HEK293 (cell line): ENCODE results near the gene SLC8A1.

ENCODE experiments used
- CTCF ChIA-PET: fragments of 350-600 bp; formaldehyde crosslinking; extraction: SDS; loops from one replicate; lab custom pipeline; 2021; ENCODE audit warnings: antibody characterized with exemption; lab: Yijun Ruan, JAX
- POLR2A ChIA-PET: fragments of 300-600 bp; formaldehyde crosslinking; extraction: SDS; loops from one replicate; lab custom pipeline; 2020; ENCODE audit warnings: antibody characterized with exemption, inconsistent platforms; lab: Yijun Ruan, JAX
- H3K27ac ChIP-seq: fragments of 200-500 bp; sonication (Bioruptor generic); 2 replicates; pipeline ENCODE4 v1.5.1; 2014; ENCODE audit warnings: low read depth, low read length, control low read depth, inconsistent platforms; ENCODE audit errors: extremely low read depth
- H3K36me3 ChIP-seq, 2 experiments: fragments of 200-500 bp in 1 of 2; sonication (Bioruptor generic) in 1 of 2; 1 replicate in 1 of 2; 2 replicates in 1 of 2; pipeline ENCODE4 v1.5.1; 2014 to 2017; ENCODE audit warnings: inconsistent platforms in 2 of 2, low read length in 2 of 2; ENCODE audit not compliant: control insufficient read depth in 2 of 2, insufficient read depth in 1 of 2
- H3K4me1 ChIP-seq: fragments of 200-500 bp; sonication (Bioruptor generic); 2 replicates; pipeline ENCODE4 v1.5.1; 2014; ENCODE audit warnings: mild to moderate bottlenecking, low read length, inconsistent platforms; ENCODE audit not compliant: control insufficient read depth, insufficient read depth
- H3K4me3 ChIP-seq: 2 replicates; pipeline ENCODE4 v1.5.1; 2011; ENCODE audit warnings: low read depth, mild to moderate bottlenecking, control low read depth, low read length, moderate library complexity
- H3K9me3 ChIP-seq: fragments of 200-500 bp; sonication (Bioruptor generic); 2 replicates; pipeline ENCODE4 v1.5.1; 2014; ENCODE audit warnings: low read depth, low read length, inconsistent platforms; ENCODE audit not compliant: control insufficient read depth, insufficient read depth
- GLI2 ChIP-seq: fragments of 450-650 bp; formaldehyde crosslinking; IDR thresholded peaks from 2 replicates; pipeline ENCODE4; 2017; ENCODE audit warnings: missing biosample characterization, missing genetic modification characterization, low read depth, borderline replicate concordance
- GLIS1 ChIP-seq: fragments of 450-650 bp; formaldehyde crosslinking; IDR thresholded peaks from 2 replicates; pipeline ENCODE4 v1.5.1; 2016; ENCODE audit warnings: missing biosample characterization, missing genetic modification characterization
- KLF7 ChIP-seq: fragments of 450-650 bp; formaldehyde crosslinking; IDR thresholded peaks from 2 replicates; pipeline ENCODE4 v1.5.1; 2016; ENCODE audit warnings: missing biosample characterization, missing genetic modification characterization, borderline replicate concordance
- RBAK ChIP-seq: fragments of 450-650 bp; formaldehyde crosslinking; IDR thresholded peaks from 2 replicates; pipeline ENCODE4 v1.5.1; 2016; ENCODE audit warnings: missing biosample characterization, missing genetic modification characterization
- TCF7L2 ChIP-seq: IDR thresholded peaks from 2 replicates; pipeline ENCODE4 v1.6.1; 2011; ENCODE audit warnings: low read depth, mild to moderate bottlenecking, inconsistent platforms, low read length, moderate library complexity, borderline replicate concordance
- TRIM28 ChIP-seq: IDR thresholded peaks from 2 replicates; pipeline ENCODE4 v1.6.1; 2011; ENCODE audit warnings: low read length, control low read depth, borderline replicate concordance
- ZNF140 ChIP-seq: fragments of 450-650 bp; formaldehyde crosslinking; IDR thresholded peaks from 2 replicates; pipeline ENCODE4 v1.5.1; 2016; ENCODE audit warnings: missing biosample characterization, missing genetic modification characterization
- ZNF2 ChIP-seq: fragments of 450-650 bp; formaldehyde crosslinking; IDR thresholded peaks from 2 replicates; pipeline ENCODE4 v1.5.1; 2016; ENCODE audit warnings: missing biosample characterization, missing genetic modification characterization
- ZNF23 ChIP-seq: fragments of 450-650 bp; formaldehyde crosslinking; IDR thresholded peaks from 2 replicates; pipeline ENCODE4 v1.5.1; 2016; ENCODE audit warnings: missing biosample characterization, missing genetic modification characterization, borderline replicate concordance
- ZNF248 ChIP-seq: fragments of 450-650 bp; formaldehyde crosslinking; IDR thresholded peaks from 2 replicates; pipeline ENCODE4 v1.5.1; 2017; ENCODE audit warnings: missing biosample characterization, missing genetic modification characterization
- ZNF324 ChIP-seq: fragments of 450-650 bp; formaldehyde crosslinking; IDR thresholded peaks from 2 replicates; pipeline ENCODE4 v1.5.1; 2016; ENCODE audit warnings: missing biosample characterization, missing genetic modification characterization
- ZNF404 ChIP-seq: fragments of 450-650 bp; formaldehyde crosslinking; IDR thresholded peaks from 2 replicates; pipeline ENCODE4 v1.5.1; 2017; ENCODE audit warnings: missing biosample characterization, missing genetic modification characterization
- ZNF433 ChIP-seq: fragments of 450-650 bp; formaldehyde crosslinking; IDR thresholded peaks from 2 replicates; pipeline ENCODE4 v1.5.1; 2016; ENCODE audit warnings: missing biosample characterization, missing genetic modification characterization, low read depth
- ZNF510 ChIP-seq: fragments of 450-650 bp; formaldehyde crosslinking; IDR thresholded peaks from 2 replicates; pipeline ENCODE4 v1.5.1; 2018; ENCODE audit warnings: mild to moderate bottlenecking, missing genetic modification characterization, missing biosample characterization; ENCODE audit not compliant: insufficient replicate concordance
- ZNF544 ChIP-seq: fragments of 450-650 bp; formaldehyde crosslinking; IDR thresholded peaks from 2 replicates; pipeline ENCODE4 v1.5.0; 2017; ENCODE audit warnings: missing biosample characterization, missing genetic modification characterization
- ZNF621 ChIP-seq: fragments of 450-650 bp; formaldehyde crosslinking; IDR thresholded peaks from 2 replicates; pipeline ENCODE4 v1.5.1; 2017; ENCODE audit warnings: missing biosample characterization, missing genetic modification characterization
- ZNF747 ChIP-seq: fragments of 450-650 bp; formaldehyde crosslinking; IDR thresholded peaks from 2 replicates; pipeline ENCODE4 v1.5.1; 2016; ENCODE audit warnings: missing biosample characterization, missing genetic modification characterization
- ZNF792 ChIP-seq: fragments of 450-650 bp; formaldehyde crosslinking; IDR thresholded peaks from 2 replicates; pipeline ENCODE4 v1.5.1; 2016; ENCODE audit warnings: missing biosample characterization, missing genetic modification characterization
- ZSCAN23 ChIP-seq: fragments of 450-650 bp; formaldehyde crosslinking; IDR thresholded peaks from 2 replicates; pipeline ENCODE4 v1.5.1; 2016; ENCODE audit warnings: missing biosample characterization, missing genetic modification characterization
- TF ChIP-seq, protein P1 (sequence below): fragments of 450-650 bp; formaldehyde crosslinking; IDR thresholded peaks from 2 replicates; pipeline ENCODE4 v1.5.1; 2016; ENCODE audit warnings: missing biosample characterization, missing genetic modification characterization
- TF ChIP-seq, protein P2 (sequence below): fragments of 450-650 bp; formaldehyde crosslinking; IDR thresholded peaks from 2 replicates; pipeline ENCODE4 v1.5.1; 2016; ENCODE audit warnings: missing biosample characterization, missing genetic modification characterization
- TF ChIP-seq, protein P3 (sequence below): fragments of 450-650 bp; formaldehyde crosslinking; IDR thresholded peaks from 2 replicates; pipeline ENCODE4 v1.5.1; 2016; ENCODE audit warnings: missing biosample characterization, missing genetic modification characterization
- TF ChIP-seq, protein P4 (sequence below): fragments of 450-650 bp; formaldehyde crosslinking; IDR thresholded peaks from 2 replicates; pipeline ENCODE4 v1.5.1; 2016; ENCODE audit warnings: missing biosample characterization, missing genetic modification characterization
- TF ChIP-seq, protein P5 (sequence below): fragments of 450-650 bp; formaldehyde crosslinking; IDR thresholded peaks from 2 replicates; pipeline ENCODE4 v1.5.1; 2017; ENCODE audit warnings: missing biosample characterization, missing genetic modification characterization

The SLC8A1 gene

DNA sequence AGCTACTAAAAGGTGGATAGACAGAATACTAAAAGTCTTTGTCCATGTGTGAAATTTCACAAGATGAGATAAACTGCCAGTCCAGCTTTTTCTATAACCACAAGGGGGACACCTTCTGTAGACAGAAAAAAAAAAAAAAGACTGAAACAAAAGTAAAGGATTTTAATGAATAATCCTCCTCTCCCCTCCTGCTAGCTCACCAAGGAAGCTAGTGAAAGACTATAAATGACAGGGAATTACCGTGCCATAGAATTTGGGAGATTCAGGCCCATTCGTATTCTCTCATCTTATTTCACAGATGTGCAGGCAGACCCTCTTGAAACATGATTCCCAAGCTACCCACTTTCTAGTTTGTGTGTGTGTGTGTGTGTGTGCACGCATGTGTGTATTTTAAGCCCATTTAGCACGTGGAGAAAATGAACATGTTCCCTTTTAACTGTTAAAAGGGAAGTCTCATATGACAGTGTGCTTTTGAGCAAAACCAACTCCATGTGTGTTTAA, 36.3 kb upstream of the SLC8A1 start:
- TF ChIP-seq ZNF433 (tag by site-specific recombination) (no peak), ZNF404 (no peak), ZNF792 (tag by site-specific recombination) (no peak), ZNF544 (tag by site-specific recombination) (no peak), ZNF23 (tag by site-specific recombination) (no peak), TCF7L2 (no peak), TRIM28 (0 out of 2 replicates have a peak, but pooled peaks have one; percentile 8)
- TF ChIP-seq, protein P1, sequence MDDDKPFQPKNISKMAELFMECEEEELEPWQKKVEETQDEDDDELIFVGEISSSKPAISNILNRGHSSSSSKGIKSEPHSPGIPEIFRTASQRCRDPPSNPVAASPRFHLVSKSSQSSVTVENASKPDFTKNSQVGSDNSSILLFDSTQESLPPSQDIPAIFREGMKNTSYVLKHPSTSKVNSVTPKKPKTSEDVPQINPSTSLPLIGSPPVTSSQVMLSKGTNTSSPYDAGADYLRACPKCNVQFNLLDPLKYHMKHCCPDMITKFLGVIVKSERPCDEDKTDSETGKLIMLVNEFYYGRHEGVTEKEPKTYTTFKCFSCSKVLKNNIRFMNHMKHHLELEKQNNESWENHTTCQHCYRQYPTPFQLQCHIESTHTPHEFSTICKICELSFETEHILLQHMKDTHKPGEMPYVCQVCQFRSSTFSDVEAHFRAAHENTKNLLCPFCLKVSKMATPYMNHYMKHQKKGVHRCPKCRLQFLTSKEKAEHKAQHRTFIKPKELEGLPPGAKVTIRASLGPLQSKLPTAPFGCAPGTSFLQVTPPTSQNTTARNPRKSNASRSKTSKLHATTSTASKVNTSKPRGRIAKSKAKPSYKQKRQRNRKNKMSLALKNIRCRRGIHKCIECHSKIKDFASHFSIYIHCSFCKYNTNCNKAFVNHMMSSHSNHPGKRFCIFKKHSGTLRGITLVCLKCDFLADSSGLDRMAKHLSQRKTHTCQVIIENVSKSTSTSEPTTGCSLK (tag by site-specific recombination), result no peak
- H3K4me1 ChIP-seq, result no peaks in the 10 kb centered on the region
- H3K4me3 ChIP-seq, result no peak overlapping the region
- no peak overlapping the region for H3K27ac ChIP-seq
- H3K9me3 ChIP-seq, result no peaks in the 10 kb centered on the region
- H3K36me3 ChIP-seq, result no peaks in the 10 kb centered on the region
- ChIA-PET POLR2A (interaction anchor here (0.7 kb wide), 1 partner anchor 258 kb away, joined by 4 read pairs; no protein-coding TSS in a partner anchor), CTCF (interaction anchor here (0.7 to 1.6 kb wide), 3 partner anchors 17 to 664 kb away, joined by 3 to 9 read pairs (median 4); no protein-coding TSS in a partner anchor)

DNA sequence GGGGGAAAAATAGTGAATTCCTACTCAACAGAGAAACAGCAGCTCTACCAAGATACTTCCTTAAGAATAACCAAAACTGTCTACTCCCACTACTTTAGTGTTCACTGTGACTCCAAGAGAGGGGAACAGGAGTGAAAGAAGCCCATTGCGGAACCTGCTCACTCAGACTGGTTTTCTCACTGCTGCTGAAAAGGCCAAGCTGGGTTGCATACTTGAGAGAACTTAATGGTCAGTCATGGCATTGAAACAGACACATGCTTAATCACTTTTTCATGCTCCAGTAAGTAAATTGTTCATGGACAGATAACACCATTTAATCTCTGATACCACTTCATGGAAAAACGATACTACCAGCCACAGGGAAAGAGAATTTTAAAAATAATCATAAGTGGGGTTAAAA, 35.7 kb upstream of the SLC8A1 start:
- TF ChIP-seq, protein P2, sequence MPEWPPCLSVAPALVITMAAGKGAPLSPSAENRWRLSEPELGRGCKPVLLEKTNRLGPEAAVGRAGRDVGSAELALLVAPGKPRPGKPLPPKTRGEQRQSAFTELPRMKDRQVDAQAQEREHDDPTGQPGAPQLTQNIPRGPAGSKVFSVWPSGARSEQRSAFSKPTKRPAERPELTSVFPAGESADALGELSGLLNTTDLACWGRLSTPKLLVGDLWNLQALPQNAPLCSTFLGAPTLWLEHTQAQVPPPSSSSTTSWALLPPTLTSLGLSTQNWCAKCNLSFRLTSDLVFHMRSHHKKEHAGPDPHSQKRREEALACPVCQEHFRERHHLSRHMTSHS (tag by site-specific recombination), result no peak
- TF ChIP-seq ZNF433 (tag by site-specific recombination) (no peak), KLF7 (tag by site-specific recombination) (no peak), ZNF510 (tag by site-specific recombination) (no peak), ZNF747 (no peak), GLIS1 (tag by site-specific recombination) (no peak), ZSCAN23 (tag by site-specific recombination) (no peak), ZNF324 (tag by site-specific recombination) (no peak), ZNF248 (no peak)
- TF ChIP-seq, protein P3, sequence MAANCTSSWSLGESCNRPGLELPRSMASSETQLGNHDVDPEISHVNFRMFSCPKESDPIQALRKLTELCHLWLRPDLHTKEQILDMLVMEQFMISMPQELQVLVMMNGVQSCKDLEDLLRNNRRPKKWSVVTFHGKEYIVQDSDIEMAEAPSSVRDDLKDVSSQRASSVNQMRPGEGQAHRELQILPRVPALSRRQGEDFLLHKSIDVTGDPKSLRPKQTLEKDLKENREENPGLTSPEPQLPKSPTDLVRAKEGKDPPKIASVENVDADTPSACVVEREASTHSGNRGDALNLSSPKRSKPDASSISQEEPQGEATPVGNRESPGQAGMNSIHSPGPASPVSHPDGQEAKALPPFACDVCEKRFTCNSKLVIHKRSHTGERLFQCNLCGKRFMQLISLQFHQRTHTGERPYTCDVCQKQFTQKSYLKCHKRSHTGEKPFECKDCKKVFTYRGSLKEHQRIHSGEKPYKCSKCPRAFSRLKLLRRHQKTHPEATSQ (tag by site-specific recombination), result no peak
- Histone ChIP-seq H3K36me3 (no peaks in the 10 kb centered on the region), H3K4me1 (no peaks in the 10 kb centered on the region), H3K4me3 (no peak overlapping the region), H3K27ac (no peak overlapping the region), H3K9me3 (no peaks in the 10 kb centered on the region)
- ChIA-PET CTCF (interaction anchor here (0.7 to 1.6 kb wide), 3 partner anchors 17 to 664 kb away, joined by 3 to 9 read pairs (median 4); no protein-coding TSS in a partner anchor), POLR2A (interaction anchor here (0.7 kb wide), 1 partner anchor 258 kb away, joined by 4 read pairs; no protein-coding TSS in a partner anchor)

DNA sequence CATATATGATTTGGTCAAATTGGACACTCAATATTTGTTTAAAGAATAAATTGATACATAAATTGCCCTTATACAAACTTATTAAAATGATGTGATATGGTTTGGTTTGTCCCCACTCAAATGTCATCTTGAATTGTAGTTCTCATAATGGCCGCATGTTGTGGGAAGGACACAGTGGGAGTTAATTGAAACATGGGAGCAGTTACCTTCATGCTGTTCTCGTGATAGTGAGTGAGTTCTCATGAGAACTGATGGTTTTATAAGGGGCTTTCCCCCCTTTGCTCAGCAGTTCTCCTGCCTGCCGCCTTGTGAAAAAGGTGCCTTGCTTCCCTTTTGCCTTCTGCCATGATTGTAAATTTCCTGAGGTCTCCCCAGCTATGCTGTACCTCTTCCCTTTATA, 34.0 kb upstream of the SLC8A1 start:
- ChIA-PET CTCF (no interaction called here), POLR2A (no interaction called here)
- H3K36me3 ChIP-seq, result no peaks in the 10 kb centered on the region
- H3K4me3 ChIP-seq, result no peak overlapping the region
- H3K9me3 ChIP-seq, result no peaks in the 10 kb centered on the region
- H3K27ac ChIP-seq, result no peak overlapping the region
- no peaks in the 10 kb centered on the region for H3K4me1 ChIP-seq
- TF ChIP-seq GLI2 (tag by site-specific recombination) (no peak), ZNF140 (tag by site-specific recombination) (no peak), RBAK (tag by site-specific recombination) (no peak), TRIM28 (no peak), ZNF510 (tag by site-specific recombination) (no peak), ZNF2 (tag by site-specific recombination) (no peak), ZNF621 (tag by site-specific recombination) (no peak)
- TF ChIP-seq, protein P4, sequence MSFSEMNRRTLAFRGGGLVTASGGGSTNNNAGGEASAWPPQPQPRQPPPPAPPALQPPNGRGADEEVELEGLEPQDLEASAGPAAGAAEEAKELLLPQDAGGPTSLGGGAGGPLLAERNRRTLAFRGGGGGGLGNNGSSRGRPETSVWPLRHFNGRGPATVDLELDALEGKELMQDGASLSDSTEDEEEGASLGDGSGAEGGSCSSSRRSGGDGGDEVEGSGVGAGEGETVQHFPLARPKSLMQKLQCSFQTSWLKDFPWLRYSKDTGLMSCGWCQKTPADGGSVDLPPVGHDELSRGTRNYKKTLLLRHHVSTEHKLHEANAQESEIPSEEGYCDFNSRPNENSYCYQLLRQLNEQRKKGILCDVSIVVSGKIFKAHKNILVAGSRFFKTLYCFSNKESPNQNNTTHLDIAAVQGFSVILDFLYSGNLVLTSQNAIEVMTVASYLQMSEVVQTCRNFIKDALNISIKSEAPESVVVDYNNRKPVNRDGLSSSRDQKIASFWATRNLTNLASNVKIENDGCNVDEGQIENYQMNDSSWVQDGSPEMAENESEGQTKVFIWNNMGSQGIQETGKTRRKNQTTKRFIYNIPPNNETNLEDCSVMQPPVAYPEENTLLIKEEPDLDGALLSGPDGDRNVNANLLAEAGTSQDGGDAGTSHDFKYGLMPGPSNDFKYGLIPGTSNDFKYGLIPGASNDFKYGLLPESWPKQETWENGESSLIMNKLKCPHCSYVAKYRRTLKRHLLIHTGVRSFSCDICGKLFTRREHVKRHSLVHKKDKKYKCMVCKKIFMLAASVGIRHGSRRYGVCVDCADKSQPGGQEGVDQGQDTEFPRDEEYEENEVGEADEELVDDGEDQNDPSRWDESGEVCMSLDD (tag by site-specific recombination), result no peak
- TF ChIP-seq, protein P5, sequence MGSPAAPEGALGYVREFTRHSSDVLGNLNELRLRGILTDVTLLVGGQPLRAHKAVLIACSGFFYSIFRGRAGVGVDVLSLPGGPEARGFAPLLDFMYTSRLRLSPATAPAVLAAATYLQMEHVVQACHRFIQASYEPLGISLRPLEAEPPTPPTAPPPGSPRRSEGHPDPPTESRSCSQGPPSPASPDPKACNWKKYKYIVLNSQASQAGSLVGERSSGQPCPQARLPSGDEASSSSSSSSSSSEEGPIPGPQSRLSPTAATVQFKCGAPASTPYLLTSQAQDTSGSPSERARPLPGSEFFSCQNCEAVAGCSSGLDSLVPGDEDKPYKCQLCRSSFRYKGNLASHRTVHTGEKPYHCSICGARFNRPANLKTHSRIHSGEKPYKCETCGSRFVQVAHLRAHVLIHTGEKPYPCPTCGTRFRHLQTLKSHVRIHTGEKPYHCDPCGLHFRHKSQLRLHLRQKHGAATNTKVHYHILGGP (tag by site-specific recombination), result no peak
